Left ventricle myocardium inferior (tissue), 1 donor: ENCODE results near the gene PPP1R18. TPM values are rescaled to one million over a fixed set of nuclear protein-coding genes. Genes with fewer than 3 reads are reported as not detected.
"Not testable (repeated sequence)": the region's sequence is repeated elsewhere in the genome, so short reads cannot be mapped to it uniquely, and the experiment has no call there.

Experiments used
- DNase-seq: peaks from one replicate; pipeline ENCODE4 v3.0.0-alpha.2; 2020
- H3K27ac ChIP-seq: fragments of 200-600 bp; replicated peaks from 2 replicates; pipeline ENCODE4 v1.8.0; 2021
- H3K27me3 ChIP-seq: fragments of 200-600 bp; 2 replicates; pipeline ENCODE4 v1.8.0; 2021; ENCODE audit warnings: low read depth
- H3K36me3 ChIP-seq: fragments of 200-600 bp; 2 replicates; pipeline ENCODE4 v1.8.0; 2021
- H3K4me1 ChIP-seq: fragments of 200-600 bp; 2 replicates; pipeline ENCODE4 v1.8.0; 2021
- H3K4me3 ChIP-seq: fragments of 200-600 bp; 2 replicates; pipeline ENCODE4 v1.8.0; 2021; ENCODE audit warnings: mild to moderate bottlenecking, moderate library complexity
- H3K9me3 ChIP-seq: fragments of 200-600 bp; replicated peaks from 2 replicates; pipeline ENCODE4 v1.8.0; 2021
- CTCF ChIP-seq: fragments of 200-600 bp; IDR thresholded peaks from 2 replicates; pipeline ENCODE4 v1.8.0; 2021; ENCODE audit warnings: antibody characterized with exemption, mild to moderate bottlenecking, borderline replicate concordance
- intact Hi-C: fragments of 100-400 bp; cut with micrococcal nuclease; formaldehyde crosslinking; loops from one replicate; pipeline ENCODE4 v1.11.0; 2022
- total RNA-seq: library from RNA; stranded (reverse); fragmentation: NEBNext Ultra II Directional; extraction: Animal tissue kit (Norgen Biotek cat#: 25700); gene quantifications from one replicate; pipeline ENCODE4 v1.2.1, GENCODE V29; 2021
- donor health status: DM: no; HTN: yes; CAD: no; lungs with severe emphysema.

PPP1R18 gene
- total RNA-seq, 1 donor from 2014 or later: 14.5 TPM

GRCh38 chr6:30722280-30723112, 36.1 kb upstream of the PPP1R18 start:
- no peaks in the 10 kb centered on the region for H3K27me3 ChIP-seq
- H3K4me1 ChIP-seq: peaks cover 84% of the 10 kb centered on the region
- intact Hi-C loops: loop anchor here (2.0 kb wide), 1 partner anchor 44 kb away; no protein-coding TSS in a partner anchor
- peak; percentile 98 for TF ChIP-seq CTCF
- peak overlapping the region; percentile 95 for H3K4me3 ChIP-seq
- H3K9me3 ChIP-seq: no peaks in the 10 kb centered on the region
- peak overlapping the region; percentile 98 for H3K27ac ChIP-seq
- DNase-seq: peak; percentile 84
- peaks cover 47% of the 10 kb centered on the region for H3K36me3 ChIP-seq

- not testable (repeated sequence) for H3K27me3 ChIP-seq, DNase-seq, H3K9me3 ChIP-seq
- H3K36me3 ChIP-seq: peaks cover 42% of the 10 kb centered on the region
- peaks cover 86% of the 10 kb centered on the region for H3K4me1 ChIP-seq
- H3K4me3 ChIP-seq: peak overlapping the region; percentile 95
- H3K27ac ChIP-seq: peak overlapping the region; percentile 98
- intact Hi-C loops: loop anchor here (2.0 kb wide), 1 partner anchor 43 kb away; no protein-coding TSS in a partner anchor
Measured at GRCh38 chr6:30722025-30722279, 35.5 kb upstream of the PPP1R18 start.

DNA sequence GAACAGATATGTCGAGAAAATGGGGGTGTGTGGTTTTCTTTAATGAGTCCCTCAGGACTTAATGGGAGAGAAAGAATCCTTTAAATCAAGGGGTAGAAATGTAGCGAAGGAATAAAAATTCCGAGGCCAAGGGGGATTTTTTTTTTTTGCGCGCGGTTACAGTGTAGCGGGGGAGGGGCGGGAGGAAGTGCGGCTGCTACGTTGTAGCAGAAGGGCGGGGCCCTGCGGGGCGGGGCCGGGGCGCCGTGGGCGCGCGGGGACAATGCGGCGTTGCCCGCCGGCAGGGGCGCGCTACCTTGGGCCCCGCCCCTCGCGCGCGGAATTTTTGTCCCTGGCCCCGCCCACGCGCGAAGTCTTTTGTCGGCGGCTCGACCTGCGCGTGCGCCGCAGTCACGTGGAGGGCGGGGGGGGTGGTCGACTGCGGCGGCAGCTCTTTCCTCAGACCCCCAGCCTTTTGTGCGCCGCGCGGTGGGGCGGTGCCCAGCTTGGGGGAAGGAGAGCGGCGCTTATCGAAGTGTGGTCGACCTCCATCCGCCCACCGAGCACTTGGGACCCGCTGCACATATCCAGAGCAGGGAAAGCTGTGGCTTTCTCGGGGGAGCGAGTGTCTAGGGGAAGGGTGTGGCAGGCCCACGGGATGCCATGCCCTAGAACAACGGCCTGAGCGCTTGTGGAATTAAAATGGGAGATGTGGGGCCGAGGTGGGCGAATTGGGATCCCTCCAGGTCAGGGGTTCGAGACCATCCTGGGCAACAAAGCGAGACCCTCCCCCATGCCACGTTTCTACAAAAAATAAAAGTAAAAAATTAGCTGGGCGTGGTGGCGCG, 35.0 kb upstream of the PPP1R18 start:
- Histone ChIP-seq H3K36me3 (peaks cover 36% of the 10 kb centered on the region), H3K4me1 (peaks cover 88% of the 10 kb centered on the region), H3K27ac (peak overlapping the region; percentile 98), H3K4me3 (peak overlapping the region; percentile 95), H3K9me3 (no peaks in the 10 kb centered on the region), H3K27me3 (no peaks in the 10 kb centered on the region)
- DNase-seq: peak; percentile 93
- peak; percentile 67 for TF ChIP-seq CTCF
- intact Hi-C loops: loop anchor here (2.0 kb wide), 1 partner anchor 43 kb away; no protein-coding TSS in a partner anchor

GRCh38 chr6:30720738-30721197, 34.3 kb upstream of the PPP1R18 start:
- Histone ChIP-seq H3K4me3 (peak overlapping the region; percentile 95), H3K27ac (peak overlapping the region; percentile 98), H3K4me1 (peaks cover 86% of the 10 kb centered on the region), H3K9me3 (no peaks in the 10 kb centered on the region), H3K36me3 (peaks cover 31% of the 10 kb centered on the region), H3K27me3 (no peaks in the 10 kb centered on the region)
- no peak for TF ChIP-seq CTCF
- intact Hi-C loops: no loop called here
- DNase-seq: peak; percentile 75

DNA sequence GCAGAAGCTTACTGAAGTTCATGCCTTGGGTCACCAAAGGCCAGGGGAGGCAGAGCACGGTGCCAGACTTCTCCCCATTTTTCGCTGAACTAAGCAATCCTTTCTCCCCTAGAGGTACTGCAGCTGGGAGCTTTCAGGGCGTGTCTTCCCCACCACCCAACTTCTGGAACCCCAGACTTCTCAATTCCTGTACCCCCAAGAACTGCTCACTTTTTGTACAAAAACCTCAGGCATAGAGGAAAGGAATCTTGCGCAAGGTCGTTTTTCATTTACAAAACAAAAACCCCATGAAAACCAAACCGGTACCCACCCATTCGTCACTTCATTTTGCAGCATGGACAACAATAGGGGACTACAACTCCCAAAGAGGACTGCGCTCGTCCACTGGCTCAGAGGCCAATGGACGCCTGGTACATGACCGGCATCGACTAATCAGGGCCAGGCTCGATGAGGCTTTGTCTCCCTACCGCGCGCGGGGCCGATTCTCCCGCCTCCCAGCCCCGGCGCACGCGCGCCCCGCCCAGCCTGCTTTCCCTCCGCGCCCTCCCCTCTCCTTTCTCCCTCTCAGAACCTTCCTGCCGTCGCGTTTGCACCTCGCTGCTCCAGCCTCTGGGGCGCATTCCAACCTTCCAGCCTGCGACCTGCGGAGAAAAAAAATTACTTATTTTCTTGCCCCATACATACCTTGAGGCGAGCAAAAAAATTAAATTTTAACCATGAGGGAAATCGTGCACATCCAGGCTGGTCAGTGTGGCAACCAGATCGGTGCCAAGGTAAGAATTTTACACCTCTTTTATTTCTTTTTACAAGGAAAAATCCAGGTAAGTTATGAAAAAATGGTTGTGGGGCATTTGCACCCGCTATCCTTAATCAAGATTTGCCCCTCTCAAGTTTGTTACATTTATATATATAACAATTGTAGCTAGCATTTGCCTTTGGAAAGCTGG, 33.6 kb upstream of the PPP1R18 start, which contains the start of gene TUBB:
Gene TUBB (plus strand): TSS at position 562 of the 947 bp plus-strand sequence. CDS start 155 bp downstream, at position 717.
- Histone ChIP-seq H3K36me3 (peaks cover 26% of the 10 kb centered on the region), H3K4me3 (peak within 1 kb of the TSS; percentile 95), H3K27ac (peak within 1 kb of the TSS; percentile 98), H3K27me3 (no peaks in the 10 kb centered on the region), H3K4me1 (peaks cover 79% of the 10 kb centered on the region), H3K9me3 (no peaks in the 10 kb centered on the region)
- peak; percentile 21 for TF ChIP-seq CTCF
- peak; percentile 98 for DNase-seq
- intact Hi-C loops: no loop called here
